GM12801 (cell line): Measurements from ENCODE around the gene PCDHGB4.
A peak's percentile ranks its signal among the peaks of the same experiment; 100 is the strongest.
"Not testable (repeated sequence)": the region's sequence is repeated elsewhere in the genome, so short reads cannot be mapped to it uniquely, and the experiment has no call there.

Experiments
- CTCF ChIP-seq: IDR thresholded peaks from one replicate; pipeline ENCODE4 v1.5.1; 2011; ENCODE audit warnings: control low read depth; ENCODE audit not compliant: insufficient read length; ENCODE audit errors: extremely low read depth

Gene PCDHGB4

GRCh38 chr5:141413540-141414069 lies 26.1 kb downstream of the PCDHGB4 start:
- no peak for TF ChIP-seq CTCF

DNA sequence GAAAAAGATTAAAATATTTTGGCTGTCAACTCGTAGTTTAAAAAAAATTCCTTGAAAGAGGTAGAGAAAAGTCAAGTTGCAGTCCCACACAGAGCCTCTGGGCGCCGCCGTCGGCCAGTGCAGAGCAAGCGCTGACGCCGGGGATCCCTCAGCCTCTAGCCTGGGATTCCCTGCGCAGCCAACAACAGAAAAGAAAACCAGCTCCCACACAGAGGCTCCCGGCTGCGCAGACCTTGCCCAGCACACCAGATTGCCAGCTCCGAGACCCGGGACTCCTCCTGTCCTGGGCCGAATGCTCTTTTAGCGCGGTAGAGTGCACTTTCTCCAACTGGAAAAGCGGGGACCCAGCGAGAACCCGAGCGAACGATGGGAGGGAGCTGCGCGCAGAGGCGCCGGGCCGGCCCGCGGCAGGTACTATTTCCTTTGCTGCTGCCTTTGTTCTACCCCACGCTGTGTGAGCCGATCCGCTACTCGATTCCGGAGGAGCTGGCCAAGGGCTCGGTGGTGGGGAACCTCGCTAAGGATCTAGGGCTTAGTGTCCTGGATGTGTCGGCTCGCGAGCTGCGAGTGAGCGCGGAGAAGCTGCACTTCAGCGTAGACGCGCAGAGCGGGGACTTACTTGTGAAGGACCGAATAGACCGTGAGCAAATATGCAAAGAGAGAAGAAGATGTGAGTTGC lies 30.1 kb downstream of the PCDHGB4 start, which contains the start of gene PCDHGB7:
Gene PCDHGB7 (plus strand): TSS at position 184 of the 679 bp plus-strand sequence. CDS start 183 bp downstream, at position 367.
- not testable (repeated sequence) for TF ChIP-seq CTCF

- no peak for TF ChIP-seq CTCF
Measured at GRCh38 chr5:141419074-141419880, 31.8 kb downstream of the PCDHGB4 start.

DNA sequence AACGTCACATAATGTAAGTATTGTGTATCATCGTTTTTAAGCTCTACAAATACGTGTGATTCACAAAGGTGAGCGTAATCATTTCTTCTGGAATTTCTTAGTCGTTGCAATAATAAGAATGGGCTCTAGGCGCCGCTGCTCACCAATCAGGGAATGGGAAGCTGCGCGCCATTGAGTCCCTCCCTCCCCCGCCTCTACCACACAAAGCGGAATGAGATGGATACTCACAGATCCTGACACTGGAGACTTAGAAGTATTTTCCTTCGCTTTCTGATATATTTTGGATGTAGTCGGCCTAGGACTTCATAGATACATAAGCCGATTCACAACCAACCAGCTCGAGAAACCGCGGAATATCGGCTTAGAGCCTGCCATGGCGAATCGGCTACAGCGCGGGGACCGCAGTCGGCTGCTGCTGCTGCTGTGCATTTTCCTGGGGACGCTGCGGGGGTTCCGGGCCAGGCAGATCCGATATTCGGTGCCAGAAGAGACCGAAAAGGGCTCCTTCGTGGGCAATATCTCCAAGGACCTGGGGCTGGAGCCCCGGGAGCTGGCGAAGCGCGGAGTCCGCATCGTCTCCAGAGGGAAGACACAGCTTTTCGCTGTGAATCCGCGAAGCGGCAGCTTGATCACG lies 33.5 kb downstream of the PCDHGB4 start, which contains the start of gene PCDHGA11:
Gene PCDHGA11 (plus strand): TSS at position 197 of the 634 bp plus-strand sequence. CDS start 177 bp downstream, at position 374.
- TF ChIP-seq CTCF = peak; percentile 15

- no peak for TF ChIP-seq CTCF
Measured at GRCh38 chr5:141421489-141421855, 34.0 kb downstream of the PCDHGB4 start.

DNA sequence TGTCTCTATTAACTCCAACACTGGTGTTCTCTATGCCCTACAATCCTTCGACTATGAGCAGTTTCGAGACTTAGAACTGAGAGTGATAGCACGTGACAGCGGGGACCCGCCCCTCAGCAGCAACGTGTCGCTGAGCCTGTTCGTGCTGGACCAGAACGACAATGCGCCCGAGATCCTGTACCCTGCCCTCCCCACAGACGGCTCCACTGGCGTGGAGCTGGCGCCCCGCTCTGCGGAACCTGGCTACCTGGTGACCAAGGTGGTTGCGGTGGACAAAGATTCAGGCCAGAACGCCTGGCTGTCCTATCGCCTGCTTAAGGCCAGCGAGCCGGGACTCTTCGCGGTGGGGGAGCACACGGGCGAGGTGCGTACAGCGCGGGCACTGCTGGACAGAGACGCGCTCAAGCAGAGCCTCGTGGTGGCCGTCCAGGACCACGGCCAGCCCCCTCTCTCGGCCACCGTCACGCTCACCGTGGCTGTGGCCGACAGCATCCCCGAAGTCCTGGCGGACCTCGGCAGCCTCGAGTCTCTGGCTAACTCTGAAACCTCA lies 35.3 kb downstream of the PCDHGB4 start:
- no peak for TF ChIP-seq CTCF
